BLaER1 treated with 17β-estradiol and CSF1 and Interleukin-3, amounts not matched to agents 10 nM and 100 nM (cell line): ENCODE results near the gene PEX10.
"Not testable (repeated sequence)": the region's sequence is repeated elsewhere in the genome, so short reads cannot be mapped to it uniquely, and the experiment has no call there.

ENCODE experiments used
- H3K27ac ChIP-seq, 11 experiments: shearing (Covaris generic); formaldehyde crosslinking; 2 replicates each; pipeline ENCODE4 v1.8.1; 2022
- H3K27me3 ChIP-seq, 11 experiments: shearing (Covaris generic); formaldehyde crosslinking; 2 replicates each; pipeline ENCODE4 v1.8.1; 2022
- H3K36me3 ChIP-seq, 11 experiments: shearing (Covaris generic); formaldehyde crosslinking; 2 replicates each; pipeline ENCODE4 v1.8.1; 2022
- H3K4me1 ChIP-seq, 10 experiments: shearing (Covaris generic); formaldehyde crosslinking; 2 replicates each; pipeline ENCODE4 v1.8.1; 2022
- H3K4me2 ChIP-seq, 11 experiments: shearing (Covaris generic); formaldehyde crosslinking; 2 replicates each; pipeline ENCODE4 v1.8.1; 2022
- H3K4me3 ChIP-seq, 10 experiments: shearing (Covaris generic); formaldehyde crosslinking; 2 replicates each; pipeline ENCODE4 v1.8.1; 2022
- H3K9ac ChIP-seq, 11 experiments: shearing (Covaris generic); formaldehyde crosslinking; 2 replicates each; pipeline ENCODE4 v1.8.1; 2022
- H3K9me3 ChIP-seq, 11 experiments: shearing (Covaris generic); formaldehyde crosslinking; replicated peaks in 1 of 11; 2 replicates each; pipeline ENCODE4 v1.8.1; 2022
- H4K20me1 ChIP-seq, 11 experiments: shearing (Covaris generic); formaldehyde crosslinking; 2 replicates each; pipeline ENCODE4 v1.8.1; 2022
- Cebpa-rat ChIP-seq, 11 experiments: shearing (Covaris generic); IDR thresholded peaks; 2 replicates each; pipeline ENCODE4 v1.8.1; 2022

PEX10 gene

GRCh38 chr1:2412395-2412772 lies at the start of gene PEX10:
PEX10 (minus strand) TSS chr1:2412564; CDS start chr1:2412502, 62 bp downstream.
- peak within 1 kb of the TSS; percentile 68 to 98 (median 86) for H3K27ac ChIP-seq
- H3K27me3 ChIP-seq: peaks cover 0 to 12% (median 0%) of the 10 kb centered on the region in 11 experiments; a peak in 10 of 22 replicates
- H3K9me3 ChIP-seq: no peaks in the 10 kb centered on the region
- H3K4me1 ChIP-seq: peaks cover 46 to 59% (median 53%) of the 10 kb centered on the region in 10 experiments
- H3K9ac ChIP-seq: peak within 1 kb of the TSS; percentile 80 to 99 (median 93)
- peak within 1 kb of the TSS; percentile 86 to 98 (median 97) for H3K4me3 ChIP-seq
- peaks cover 0 to 14% (median 0%) of the 10 kb centered on the region in 11 experiments; a peak in 6 of 22 replicates for H4K20me1 ChIP-seq
- H3K4me2 ChIP-seq: peak within 1 kb of the TSS; percentile 98 to 100 (median 100)
- H3K36me3 ChIP-seq: peaks cover 0 to 30% (median 19%) of the 10 kb centered on the region in 11 experiments; a peak in 14 of 22 replicates
- no peak for TF ChIP-seq Cebpa-rat (IDR thresholded peaks at IDR 0.05)

- H3K9ac ChIP-seq: no peak overlapping the region
- H3K4me3 ChIP-seq: no peak overlapping the region
- peak overlapping the region in 6 of 11 experiments; percentile 42 to 71 (median 55); a peak in 9 of 22 replicates for H3K4me2 ChIP-seq
- H3K27me3 ChIP-seq: peaks cover 7 to 45% (median 32%) of the 10 kb centered on the region in 11 experiments; a peak in 21 of 22 replicates
- no peak overlapping the region for H3K27ac ChIP-seq
- H3K9me3 ChIP-seq: no peaks in the 10 kb centered on the region
- H3K4me1 ChIP-seq: peaks cover 17 to 81% (median 76%) of the 10 kb centered on the region in 10 experiments
- H4K20me1 ChIP-seq: peaks cover 0 to 78% (median 15%) of the 10 kb centered on the region in 11 experiments; a peak in 16 of 22 replicates
- TF ChIP-seq Cebpa-rat (IDR thresholded peaks at IDR 0.05): no peak
- H3K36me3 ChIP-seq: no peaks in the 10 kb centered on the region
These were observed 48.8 kb upstream of the PEX10 start for GRCh38 chr1:2460996-2461751.

GRCh38 chr1:2460203-2460602 lies 47.8 kb upstream of the PEX10 start:
- Histone ChIP-seq H3K4me1 (peaks cover 25 to 81% (median 76%) of the 10 kb centered on the region in 10 experiments), H3K27ac (no peak overlapping the region), H3K4me2 (peak overlapping the region in 8 of 11 experiments; percentile 22 to 71 (median 48); a peak in 15 of 22 replicates), H3K9me3 (no peaks in the 10 kb centered on the region), H3K36me3 (no peaks in the 10 kb centered on the region), H3K9ac (no peak overlapping the region; a peak in 1 of 22 replicates), H3K4me3 (no peak overlapping the region), H4K20me1 (peaks cover 0 to 78% (median 12%) of the 10 kb centered on the region in 11 experiments; a peak in 14 of 22 replicates), H3K27me3 (peaks cover 0 to 45% (median 23%) of the 10 kb centered on the region in 11 experiments; a peak in 19 of 22 replicates)
- TF ChIP-seq Cebpa-rat (IDR thresholded peaks at IDR 0.05): no peak

GRCh38 chr1:2459757-2460156 lies 47.4 kb upstream of the PEX10 start:
- Histone ChIP-seq H3K4me1 (peaks cover 25 to 81% (median 76%) of the 10 kb centered on the region in 10 experiments), H3K36me3 (no peaks in the 10 kb centered on the region), H4K20me1 (peaks cover 0 to 78% (median 10%) of the 10 kb centered on the region in 11 experiments; a peak in 13 of 22 replicates), H3K9me3 (no peaks in the 10 kb centered on the region), H3K4me3 (no peak overlapping the region), H3K4me2 (peak overlapping the region in 8 of 11 experiments; percentile 22 to 71 (median 48); a peak in 15 of 22 replicates), H3K27ac (no peak overlapping the region), H3K27me3 (peaks cover 0 to 45% (median 18%) of the 10 kb centered on the region in 11 experiments; a peak in 18 of 22 replicates), H3K9ac (no peak overlapping the region; a peak in 1 of 22 replicates)
- no peak for TF ChIP-seq Cebpa-rat (IDR thresholded peaks at IDR 0.05)

GRCh38 chr1:2459102-2459753 lies 46.9 kb upstream of the PEX10 start:
- peaks cover 0 to 78% (median 9%) of the 10 kb centered on the region in 11 experiments; a peak in 12 of 22 replicates for H4K20me1 ChIP-seq
- H3K4me2 ChIP-seq: peak overlapping the region in 6 of 11 experiments; percentile 84 to 96 (median 89); a peak in 7 of 22 replicates
- H3K36me3 ChIP-seq, H3K9ac ChIP-seq, H3K9me3 ChIP-seq, H3K27ac ChIP-seq, H3K4me3 ChIP-seq: not testable (repeated sequence)
- peaks cover 25 to 81% (median 76%) of the 10 kb centered on the region in 10 experiments for H3K4me1 ChIP-seq
- peaks cover 0 to 43% (median 13%) of the 10 kb centered on the region in 11 experiments; a peak in 17 of 22 replicates for H3K27me3 ChIP-seq

GRCh38 chr1:2458687-2459086 lies 46.3 kb upstream of the PEX10 start:
- Histone ChIP-seq H3K27me3 (peaks cover 0 to 39% (median 7%) of the 10 kb centered on the region in 11 experiments; a peak in 14 of 22 replicates), H3K4me2 (peak overlapping the region in 8 of 11 experiments; percentile 82 to 96 (median 89); a peak in 11 of 22 replicates), H3K4me1 (peaks cover 29 to 82% (median 77%) of the 10 kb centered on the region in 10 experiments), H3K9ac (no peak overlapping the region; a peak in 1 of 22 replicates), H4K20me1 (peaks cover 0 to 78% (median 9%) of the 10 kb centered on the region in 11 experiments; a peak in 12 of 22 replicates), H3K36me3 (no peaks in the 10 kb centered on the region), H3K4me3 (no peak overlapping the region), H3K9me3 (no peaks in the 10 kb centered on the region), H3K27ac (no peak overlapping the region)
- no peak for TF ChIP-seq Cebpa-rat (IDR thresholded peaks at IDR 0.05)

- no peak overlapping the region for H3K4me3 ChIP-seq
These were observed 45.1 kb upstream of the PEX10 start for GRCh38 chr1:2457444-2457843.

GRCh38 chr1:2455757-2456156 lies 43.4 kb upstream of the PEX10 start:
- Histone ChIP-seq H3K4me2 (peak overlapping the region; percentile 25 to 96 (median 86); a peak in 20 of 22 replicates), H3K4me1 (peaks cover 50 to 96% (median 94%) of the 10 kb centered on the region in 10 experiments), H3K27ac (peak overlapping the region in 7 of 11 experiments; percentile 7 to 72 (median 65); a peak in 12 of 22 replicates)

More at GRCh38 chr1:2457444-2457843, 45.1 kb upstream of the PEX10 start:
- Histone ChIP-seq H3K36me3 (no peaks in the 10 kb centered on the region), H3K27ac (peak overlapping the region in 3 of 11 experiments; percentile 66 to 72 (median 68); a peak in 3 of 22 replicates), H4K20me1 (peaks cover 0 to 86% (median 6%) of the 10 kb centered on the region in 11 experiments; a peak in 13 of 22 replicates), H3K9ac (peak overlapping the region in 4 of 11 experiments; percentile 11 to 67 (median 57); a peak in 5 of 22 replicates), H3K4me1 (peaks cover 35 to 87% (median 82%) of the 10 kb centered on the region in 10 experiments), H3K9me3 (no peaks in the 10 kb centered on the region), H3K4me2 (peak overlapping the region in 10 of 11 experiments; percentile 63 to 96 (median 87); a peak in 20 of 22 replicates), H3K27me3 (peaks cover 0 to 34% (median 0%) of the 10 kb centered on the region in 11 experiments; a peak in 7 of 22 replicates)
- no peak for TF ChIP-seq Cebpa-rat (IDR thresholded peaks at IDR 0.05)

More at GRCh38 chr1:2455757-2456156, 43.4 kb upstream of the PEX10 start:
- Histone ChIP-seq H3K9ac (peak overlapping the region in 7 of 11 experiments; percentile 22 to 67 (median 50); a peak in 10 of 22 replicates), H3K27me3 (peaks cover 0 to 40% (median 0%) of the 10 kb centered on the region in 11 experiments; a peak in 7 of 22 replicates), H3K36me3 (no peaks in the 10 kb centered on the region), H4K20me1 (peaks cover 0 to 91% (median 6%) of the 10 kb centered on the region in 11 experiments; a peak in 13 of 22 replicates), H3K9me3 (no peaks in the 10 kb centered on the region), H3K4me3 (peak overlapping the region in 2 of 10 experiments; percentile 21 to 41; a peak in 5 of 20 replicates)
- no peak for TF ChIP-seq Cebpa-rat (IDR thresholded peaks at IDR 0.05)
